ENCODE data around the gene HLA-DQA1.
"Not testable (repeated sequence)": the region's sequence is repeated elsewhere in the genome, so short reads cannot be mapped to it uniquely, and the experiment has no call there.

The HLA-DQA1 gene

DNA sequence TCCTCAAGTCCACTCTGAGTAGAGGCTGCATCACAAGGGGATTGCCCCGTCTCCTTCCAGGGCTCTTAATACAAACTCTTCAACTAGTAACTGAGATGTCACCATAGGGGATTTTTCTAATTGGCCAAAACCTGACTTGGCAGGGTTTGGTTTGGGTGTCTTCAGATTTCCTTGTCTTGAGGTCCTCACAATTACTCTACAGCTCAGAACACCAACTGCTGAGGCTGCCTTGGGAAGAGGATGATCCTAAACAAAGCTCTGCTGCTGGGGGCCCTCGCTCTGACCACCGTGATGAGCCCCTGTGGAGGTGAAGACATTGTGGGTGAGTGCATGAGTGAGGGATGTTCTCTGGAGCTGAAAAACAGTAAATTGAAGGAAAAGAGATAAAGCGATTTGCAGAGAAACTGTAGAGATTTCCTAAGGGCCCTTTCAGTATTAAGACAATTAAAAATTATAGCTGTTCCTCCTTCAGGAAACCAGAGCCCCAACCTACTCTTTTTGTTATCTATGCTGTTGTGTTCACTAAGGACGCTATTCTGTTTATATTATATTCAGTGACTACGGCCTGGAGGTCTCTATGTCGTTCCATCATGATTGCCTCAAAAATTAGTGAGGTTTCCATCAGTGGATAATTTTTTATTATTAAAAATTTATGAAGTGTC, at the start of gene HLA-DQA1:
TSS of gene HLA-DQA1 (plus strand) at position 188 of the 662 bp plus-strand sequence. CDS start at position 241, 53 bp downstream.
- no peak for DNase-seq

GRCh38 chr6:32588156-32588555, 49.0 kb upstream of the HLA-DQA1 start:
- no peak for DNase-seq

- peak in 1 of 2 donors; percentile 5 for DNase-seq
Measured at GRCh38 chr6:32589596-32590449, 47.4 kb upstream of the HLA-DQA1 start, which contains the start of gene HLA-DRB1. Gene HLA-DRB1, minus strand, starts transcription at chr6:32589848. Its CDS starts 106 bp downstream, at chr6:32589742.

DNA sequence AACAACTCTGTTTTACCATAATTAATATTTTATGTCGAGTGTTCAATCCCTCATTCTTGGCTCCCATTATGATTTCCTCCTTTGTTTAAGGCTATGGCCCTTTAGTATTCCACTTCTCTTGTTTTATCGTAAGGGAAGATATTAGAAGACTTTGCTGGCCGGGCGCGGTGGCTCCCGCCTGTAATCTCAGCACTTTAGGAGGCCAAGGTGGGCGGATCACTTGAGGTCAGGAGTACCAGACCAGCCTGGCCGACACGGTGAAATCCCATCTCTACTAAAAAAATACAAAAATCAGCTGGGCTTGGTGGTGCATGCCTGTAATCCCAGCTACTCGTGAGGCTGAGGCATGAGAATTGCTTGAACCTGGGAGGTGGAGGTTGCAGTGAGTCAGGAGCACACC, 46.5 kb upstream of the HLA-DQA1 start:
- not testable (repeated sequence) for DNase-seq

- no peak for DNase-seq
Measured at GRCh38 chr6:32597024-32597423, 40.2 kb upstream of the HLA-DQA1 start.

DNA sequence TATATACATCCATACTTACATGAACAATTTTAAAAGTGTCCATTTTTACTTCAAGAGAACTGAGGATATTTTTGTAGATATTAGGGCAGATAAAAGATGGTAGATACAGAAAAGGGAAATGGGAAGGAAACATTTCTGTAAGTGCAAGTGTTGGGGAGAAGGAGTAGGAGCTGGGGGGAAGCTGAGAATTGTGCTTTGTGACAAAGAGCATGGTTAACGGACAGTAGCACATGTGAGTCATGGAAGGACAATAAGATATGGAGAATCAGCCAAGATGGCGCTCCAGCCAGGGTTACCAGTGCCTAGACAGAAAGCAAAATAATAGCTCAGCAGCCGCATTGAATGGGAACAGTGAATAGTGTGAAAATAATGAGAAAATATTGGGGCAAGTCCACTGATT, 34.8 kb upstream of the HLA-DQA1 start:
- DNase-seq, result no peak

DNA sequence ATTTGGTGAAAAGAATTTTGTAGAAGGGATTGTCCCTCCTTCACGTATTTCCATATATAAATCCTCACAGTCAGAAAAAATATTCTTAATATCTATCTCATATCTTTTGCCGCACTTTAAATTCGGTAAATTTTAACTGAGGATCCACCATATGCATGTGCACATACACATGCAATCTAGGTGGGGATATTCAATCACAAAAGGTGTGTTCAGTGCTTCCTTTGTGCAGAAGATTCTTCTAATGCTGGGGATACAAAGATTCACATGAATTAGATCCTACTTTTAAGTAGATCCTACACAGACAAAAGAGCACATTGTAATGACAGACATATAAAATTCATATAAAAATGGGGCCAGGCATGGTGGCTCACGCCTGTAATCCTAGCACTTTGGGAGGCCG, 34.0 kb upstream of the HLA-DQA1 start:
- no peak for DNase-seq

DNA sequence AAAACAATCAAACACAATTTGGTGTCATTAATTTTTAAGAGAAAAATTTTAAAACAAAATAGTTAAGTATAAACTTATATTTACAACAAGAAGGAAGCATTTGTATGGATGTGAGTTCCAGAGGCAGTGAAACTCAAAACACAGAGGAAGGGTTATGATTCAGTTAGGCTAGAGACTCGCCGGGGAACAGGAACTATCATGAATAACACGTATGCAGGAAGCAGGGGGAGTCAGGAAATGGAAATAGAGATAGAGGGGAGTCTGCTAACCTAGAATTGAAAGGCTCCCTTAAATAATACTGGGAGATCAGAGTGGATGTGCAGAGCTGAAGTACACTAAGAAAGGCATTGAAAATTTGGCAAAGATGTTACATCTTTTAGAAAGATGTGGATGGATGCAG, 33.3 kb upstream of the HLA-DQA1 start:
- no peak for DNase-seq

DNA sequence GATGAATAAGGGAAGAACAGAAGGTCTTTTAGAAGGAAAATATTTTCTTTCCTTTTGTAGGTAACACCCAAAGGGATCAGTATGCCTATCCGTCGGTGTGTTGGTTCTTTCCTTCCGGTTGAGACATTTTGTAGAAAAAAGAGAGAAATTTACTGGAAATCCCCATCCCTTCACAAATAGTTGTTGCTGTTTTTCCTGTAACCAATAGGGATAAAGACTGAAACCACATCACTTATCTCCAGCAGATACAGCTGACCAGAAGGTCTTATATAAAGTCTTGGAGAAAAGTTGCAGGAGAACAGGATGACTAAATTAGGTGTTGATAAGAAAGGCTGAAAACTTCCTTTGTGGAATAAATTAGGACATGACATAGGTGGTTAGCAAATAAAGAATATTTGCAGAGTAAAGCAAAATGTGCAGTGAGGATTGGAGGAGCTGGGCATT, 32.8 kb upstream of the HLA-DQA1 start:
- no peak for DNase-seq

DNA sequence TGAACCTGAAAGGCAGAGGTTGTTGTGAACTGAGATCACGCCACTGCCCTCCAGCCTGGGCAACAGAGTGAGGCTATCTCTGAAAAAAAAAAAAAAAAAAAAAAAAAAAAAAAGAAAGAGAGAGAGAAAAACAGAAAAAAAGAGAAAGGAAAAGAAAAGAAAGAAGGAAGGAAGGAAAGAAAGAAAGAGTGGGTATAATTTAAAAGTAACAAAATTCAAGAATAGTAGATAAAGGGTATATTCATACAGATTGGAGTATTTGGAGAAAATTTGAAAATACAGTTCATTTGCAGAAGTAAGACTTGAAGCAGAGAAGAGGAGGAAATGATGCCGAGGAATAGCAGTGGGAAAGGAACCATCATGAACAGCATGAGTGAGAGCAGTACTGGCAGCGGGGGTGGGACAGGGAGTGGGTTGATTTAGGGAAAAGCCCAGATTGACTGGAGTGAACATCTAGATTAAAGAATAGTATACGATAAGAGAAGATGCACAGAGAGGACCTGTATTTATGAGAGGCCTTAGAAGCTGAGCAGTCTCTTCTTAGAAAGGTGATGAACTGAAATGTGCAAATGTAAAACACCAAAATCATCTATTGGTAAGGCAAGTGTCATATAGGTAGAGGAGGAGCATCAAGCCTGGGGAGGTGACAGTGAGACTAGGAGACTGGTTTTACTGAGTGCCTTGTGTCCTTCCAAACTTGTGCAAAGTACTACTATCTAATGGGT, 29.8 kb upstream of the HLA-DQA1 start:
- DNase-seq, result no peak

DNA sequence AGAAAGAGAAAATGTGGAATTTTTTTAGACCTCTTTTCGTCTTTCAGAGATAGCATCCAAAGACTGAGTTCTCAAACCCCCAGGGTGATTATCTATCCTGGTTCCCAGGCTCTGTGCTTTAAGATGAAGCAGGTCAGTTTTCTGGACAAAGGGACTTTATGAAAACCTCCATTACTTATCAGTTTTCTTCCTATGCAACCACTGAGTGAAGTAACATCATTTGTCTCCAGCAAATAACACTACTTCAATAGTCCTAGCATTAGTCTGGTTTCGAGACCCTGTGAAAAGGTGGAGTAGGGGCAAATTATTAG, 29.3 kb upstream of the HLA-DQA1 start:
- no peak for DNase-seq

DNA sequence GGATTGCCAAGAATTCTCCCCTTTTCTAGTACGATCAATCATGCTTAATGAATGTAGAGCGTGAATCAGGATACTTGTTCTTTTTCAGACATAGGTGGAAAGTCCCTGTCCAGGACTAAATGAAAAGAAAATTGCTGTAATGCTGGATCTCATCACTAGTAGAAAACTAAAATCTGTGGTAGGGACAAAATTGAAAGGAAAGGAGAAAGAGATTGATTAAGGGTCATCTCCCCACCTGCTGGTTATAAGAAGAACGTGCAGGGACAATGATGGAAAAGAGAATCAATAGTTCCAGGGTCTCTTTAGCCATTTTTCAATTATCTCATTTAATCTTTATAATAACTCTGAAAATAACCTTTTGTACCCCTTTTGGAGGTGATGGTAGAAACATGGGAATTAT, 28.8 kb upstream of the HLA-DQA1 start:
- DNase-seq, result no peak

DNA sequence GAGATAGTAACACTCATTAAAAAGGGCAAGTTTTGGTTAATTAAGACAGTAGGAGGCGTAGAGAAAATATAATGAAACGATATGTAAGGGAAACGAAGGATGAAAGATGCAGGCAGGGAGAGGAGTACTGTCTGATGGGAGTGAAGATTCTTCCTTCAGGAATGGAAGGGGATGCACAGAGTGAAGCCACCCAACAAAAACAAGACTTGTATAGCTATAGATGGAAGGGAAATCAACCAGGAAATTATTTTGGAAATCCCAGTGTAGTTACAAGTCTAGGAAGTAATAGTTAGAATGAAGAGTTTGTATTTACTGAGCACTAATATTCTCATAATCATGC, 27.8 kb upstream of the HLA-DQA1 start:
- DNase-seq, result no peak

- peak; percentile 26 to 37 for DNase-seq
Measured at GRCh38 chr6:32609731-32610640, 27.2 kb upstream of the HLA-DQA1 start.

- DNase-seq, result no peak
Measured at GRCh38 chr6:32610682-32611296, 26.4 kb upstream of the HLA-DQA1 start.

- DNase-seq, result no peak
Measured at GRCh38 chr6:32613475-32613874, 23.7 kb upstream of the HLA-DQA1 start.

DNA sequence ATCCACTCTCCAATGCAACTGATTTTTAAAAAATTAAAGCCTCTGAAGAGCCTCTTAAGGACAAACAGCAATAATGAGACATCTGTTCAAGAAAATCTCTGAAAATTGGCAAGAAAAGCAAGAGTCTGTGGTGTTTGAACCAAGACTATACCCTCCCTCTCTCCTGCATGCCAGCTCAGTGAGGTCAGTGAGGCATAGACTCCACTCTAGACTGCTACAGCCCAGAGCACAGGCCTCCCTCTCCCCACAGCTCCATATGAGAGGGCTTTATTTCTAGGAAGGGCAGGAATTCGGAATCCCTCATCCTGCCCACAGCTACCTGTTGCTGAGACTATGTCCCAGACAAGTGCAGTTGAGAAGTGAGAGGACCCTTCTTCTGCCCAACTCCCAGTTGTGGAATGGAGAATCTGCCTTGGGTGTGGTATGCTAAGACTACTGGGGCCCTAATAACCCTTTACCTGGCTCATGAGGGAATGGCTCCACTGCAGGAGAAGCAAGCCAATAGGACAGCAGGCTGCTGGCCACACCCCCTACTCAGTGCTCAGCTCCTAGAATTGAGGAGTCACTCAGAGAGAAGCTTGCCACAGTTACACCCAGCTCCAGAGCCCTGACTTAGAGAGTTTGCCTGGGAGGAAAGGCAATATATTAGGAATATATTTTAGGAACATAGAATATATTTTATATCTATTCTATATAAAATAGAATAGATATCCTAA, 22.7 kb upstream of the HLA-DQA1 start:
- no peak for DNase-seq

- no peak for DNase-seq
Measured at GRCh38 chr6:32615885-32616532, 21.2 kb upstream of the HLA-DQA1 start.

DNA sequence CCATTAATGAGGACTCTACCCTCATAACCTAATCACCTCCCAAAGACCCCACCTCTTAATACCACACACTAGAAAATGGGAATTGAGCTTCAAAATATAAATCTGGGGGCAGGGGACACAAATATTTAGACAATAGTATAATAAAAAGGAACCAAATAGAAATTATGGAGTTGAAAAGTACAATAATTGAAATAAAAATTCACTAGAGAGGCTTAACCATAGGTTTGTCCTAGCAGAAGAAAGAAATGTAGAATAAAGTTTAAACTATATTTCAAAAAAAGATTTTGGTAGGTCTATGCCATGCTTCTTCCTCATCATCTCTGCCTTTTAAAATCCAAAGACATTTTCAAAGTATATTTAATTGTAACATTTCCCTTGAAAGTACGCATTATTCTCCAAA, 19.5 kb upstream of the HLA-DQA1 start:
- DNase-seq, result no peak

DNA sequence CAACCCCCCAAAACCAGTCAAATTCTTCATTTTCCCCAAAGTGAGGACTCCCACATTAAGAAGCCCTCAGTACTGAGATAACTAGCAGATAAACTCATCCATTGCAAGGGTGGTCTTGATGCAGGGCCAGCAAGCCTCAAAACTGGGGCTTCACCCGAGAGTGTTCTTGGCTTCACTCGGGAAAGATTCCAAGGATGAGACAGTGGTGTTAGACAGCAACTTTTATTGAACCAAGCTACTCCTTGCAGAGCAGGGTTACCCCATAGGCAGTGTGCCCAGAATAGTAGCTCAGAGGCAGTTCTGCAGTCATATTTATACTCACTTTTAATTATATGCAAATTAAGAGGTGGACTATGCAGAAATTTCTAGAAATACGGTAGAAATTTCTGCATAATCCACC, 15.8 kb upstream of the HLA-DQA1 start:
- no peak for DNase-seq
